Measurements from ENCODE around the gene TADA2B.
"Not testable (repeated sequence)": the region's sequence is repeated elsewhere in the genome, so short reads cannot be mapped to it uniquely, and the experiment has no call there.

TADA2B gene

GRCh38 chr4:7061815-7062214, 18.6 kb downstream of the TADA2B start:
- DNase-seq = no peak

- no peak for DNase-seq
Measured at GRCh38 chr4:7062816-7063215, 19.6 kb downstream of the TADA2B start.

GRCh38 chr4:7063362-7063761, 20.2 kb downstream of the TADA2B start:
- no peak for DNase-seq

GRCh38 chr4:7066006-7066405, 22.8 kb downstream of the TADA2B start:
- no peak for DNase-seq

GRCh38 chr4:7066493-7066892, 23.3 kb downstream of the TADA2B start:
- no peak for DNase-seq

- no peak for DNase-seq
Measured at GRCh38 chr4:7067126-7067451, 23.9 kb downstream of the TADA2B start.

GRCh38 chr4:7067452-7068278, 24.5 kb downstream of the TADA2B start, which contains the start of gene GRPEL1:
TSS of gene GRPEL1 (minus strand) at chr4:7068064. CDS start at chr4:7068032, 32 bp downstream.
- DNase-seq = peak; percentile 78

GRCh38 chr4:7068279-7068842, 25.2 kb downstream of the TADA2B start:
- no peak for DNase-seq

GRCh38 chr4:7068883-7069282, 25.7 kb downstream of the TADA2B start:
- no peak for DNase-seq

GRCh38 chr4:7070729-7071511, 27.7 kb downstream of the TADA2B start:
- DNase-seq = no peak

GRCh38 chr4:7073059-7073458, 29.9 kb downstream of the TADA2B start:
- DNase-seq = no peak

GRCh38 chr4:7073526-7074390, 30.6 kb downstream of the TADA2B start:
- DNase-seq = peak; percentile 72

GRCh38 chr4:7074426-7074825, 31.3 kb downstream of the TADA2B start:
- no peak for DNase-seq

- no peak for DNase-seq
Measured at GRCh38 chr4:7075962-7076695, 33.0 kb downstream of the TADA2B start.

GRCh38 chr4:7076696-7077082, 33.5 kb downstream of the TADA2B start:
- DNase-seq = no peak

GRCh38 chr4:7077371-7077770, 34.2 kb downstream of the TADA2B start:
- no peak for DNase-seq

- DNase-seq = no peak
Measured at GRCh38 chr4:7078025-7078424, 34.9 kb downstream of the TADA2B start.

GRCh38 chr4:7079483-7079882, 36.3 kb downstream of the TADA2B start:
- not testable (repeated sequence) for DNase-seq

GRCh38 chr4:7079909-7080308, 36.7 kb downstream of the TADA2B start:
- not testable (repeated sequence) for DNase-seq

GRCh38 chr4:7083597-7084563, 40.7 kb downstream of the TADA2B start:
- no peak for DNase-seq

GRCh38 chr4:7084564-7084961, 41.4 kb downstream of the TADA2B start:
- not testable (repeated sequence) for DNase-seq

Measured in 8988T (cell line).